RWPE2 (cell line): ENCODE measurements around the gene PLA2G4E.

Experiments
- ATAC-seq: fragments of 200-7000 bp; cut with Tn5 transposase; 3 replicates; pipeline ENCODE4 v1.9.1; 2021; ENCODE audit warnings: low read depth
- DNase-seq: peaks from one replicate; pipeline ENCODE4 v3.0.0-alpha.2; 2020; ENCODE audit warnings: low spot score
- H3K27ac ChIP-seq: fragments of 450-650 bp; 2 replicates; pipeline ENCODE4 v1.5.1; 2017; ENCODE audit warnings: mild to moderate bottlenecking; ENCODE audit not compliant: poor library complexity, severe bottlenecking
- H3K27me3 ChIP-seq: fragments of 250-450 bp; sonication (Bioruptor Pico); 2 replicates; pipeline ENCODE4 v1.5.1; 2021; ENCODE audit warnings: mild to moderate bottlenecking, moderate library complexity; ENCODE audit not compliant: insufficient read depth, poor library complexity, severe bottlenecking
- H3K36me3 ChIP-seq: fragments of 250-450 bp; sonication (Bioruptor Pico); 2 replicates; pipeline ENCODE4 v1.5.1; 2020; ENCODE audit warnings: low read depth, mild to moderate bottlenecking, moderate library complexity
- H3K4me1 ChIP-seq: fragments of 250-450 bp; sonication (Bioruptor Pico); 2 replicates; pipeline ENCODE4 v1.5.1; 2021; ENCODE audit warnings: mild to moderate bottlenecking, moderate library complexity; ENCODE audit not compliant: insufficient read depth, poor library complexity, severe bottlenecking
- H3K4me3 ChIP-seq: fragments of 250-450 bp; sonication (Bioruptor Pico); 2 replicates; pipeline ENCODE4 v1.5.1; 2021; ENCODE audit warnings: mild to moderate bottlenecking, moderate library complexity; ENCODE audit not compliant: severe bottlenecking
- H3K9me3 ChIP-seq: fragments of 250-450 bp; sonication (Bioruptor Pico); 2 replicates; pipeline ENCODE4 v1.5.1; 2021; ENCODE audit warnings: mild to moderate bottlenecking, moderate library complexity; ENCODE audit not compliant: severe bottlenecking
- CTCF ChIP-seq: fragments of 450-650 bp; IDR thresholded peaks from one replicate; pipeline ENCODE4 v1.5.1; 2017; ENCODE audit warnings: mild to moderate bottlenecking, moderate library complexity; ENCODE audit not compliant: poor library complexity, severe bottlenecking

PLA2G4E gene

GRCh38 chr15:42027521-42027920, 6.7 kb upstream of the PLA2G4E start:
- DNase-seq (peak; percentile 29), ATAC-seq (no peak)
- TF ChIP-seq CTCF: no peak
- Histone ChIP-seq H3K27me3 (no peaks in the 10 kb centered on the region), H3K4me1 (peaks cover 15% of the 10 kb centered on the region), H3K9me3 (no peaks in the 10 kb centered on the region), H3K27ac (no peak overlapping the region), H3K36me3 (no peaks in the 10 kb centered on the region), H3K4me3 (no peak overlapping the region)

GRCh38 chr15:42024303-42024702, 3.5 kb upstream of the PLA2G4E start:
- no peak overlapping the region for H3K4me3 ChIP-seq
- ATAC-seq (peak; percentile 35; the same call in 1 of the 3 replicates), DNase-seq (peak; percentile 44)
- no peaks in the 10 kb centered on the region for H3K4me1 ChIP-seq
- no peaks in the 10 kb centered on the region for H3K9me3 ChIP-seq
- H3K27me3 ChIP-seq: no peaks in the 10 kb centered on the region
- no peaks in the 10 kb centered on the region for H3K36me3 ChIP-seq
- TF ChIP-seq CTCF: no peak
- H3K27ac ChIP-seq: no peak overlapping the region

GRCh38 chr15:42021593-42021992, 751 bp upstream of the PLA2G4E start:
- H3K27ac ChIP-seq: no peak overlapping the region
- no peak overlapping the region for H3K4me3 ChIP-seq
- H3K9me3 ChIP-seq: no peaks in the 10 kb centered on the region
- peak; percentile 50 for DNase-seq
- TF ChIP-seq CTCF: no peak
- no peaks in the 10 kb centered on the region for H3K4me1 ChIP-seq
- no peaks in the 10 kb centered on the region for H3K36me3 ChIP-seq
- no peaks in the 10 kb centered on the region for H3K27me3 ChIP-seq
- no peak for ATAC-seq

- H3K27ac ChIP-seq: no peak overlapping the region
- H3K27me3 ChIP-seq: no peaks in the 10 kb centered on the region
- no peak overlapping the region for H3K4me3 ChIP-seq
- TF ChIP-seq CTCF: no peak
- DNase-seq: peak; percentile 68
- H3K36me3 ChIP-seq: no peaks in the 10 kb centered on the region
- no peak for ATAC-seq
- H3K9me3 ChIP-seq: no peaks in the 10 kb centered on the region
- no peaks in the 10 kb centered on the region for H3K4me1 ChIP-seq
Measured at GRCh38 chr15:42018306-42019224, 2.3 kb downstream of the PLA2G4E start.

- no peaks in the 10 kb centered on the region for H3K27me3 ChIP-seq
- no peaks in the 10 kb centered on the region for H3K36me3 ChIP-seq
- H3K4me1 ChIP-seq: no peaks in the 10 kb centered on the region
- ATAC-seq: no peak
- peak; percentile 49 for DNase-seq
- no peak overlapping the region for H3K4me3 ChIP-seq
- no peaks in the 10 kb centered on the region for H3K9me3 ChIP-seq
- no peak overlapping the region for H3K27ac ChIP-seq
- no peak for TF ChIP-seq CTCF
Measured at GRCh38 chr15:42016971-42017370, 3.9 kb downstream of the PLA2G4E start.
